COR-L47 (cell line): ENCODE data around the gene CHST6.
A peak's percentile ranks its signal among the peaks of the same experiment; 100 is the strongest.
"Not testable (repeated sequence)": the region's sequence is repeated elsewhere in the genome, so short reads cannot be mapped to it uniquely, and the experiment has no call there.

Experiments
- DNase-seq: peaks from one replicate; lab custom pipeline; 2025; lab: John Stamatoyannopoulos, UW

Gene CHST6

GRCh38 chr16:75475420-75475847 is 19.8 kb downstream of the CHST6 start:
- no peak for DNase-seq

- DNase-seq: no peak
Observed at GRCh38 chr16:75472908-75473877, 22.0 kb downstream of the CHST6 start.

- DNase-seq: peak; percentile 71
Observed at GRCh38 chr16:75471723-75472633, 23.3 kb downstream of the CHST6 start.

- no peak for DNase-seq
Observed at GRCh38 chr16:75466760-75467159, 28.5 kb downstream of the CHST6 start.

- peak; percentile 97 for DNase-seq
Observed at GRCh38 chr16:75464122-75464918, 30.9 kb downstream of the CHST6 start, which contains the start of gene TMEM170A. Gene TMEM170A, minus strand, starts transcription at chr16:75464689. Its CDS starts 89 bp downstream, at chr16:75464600.

- peak; percentile 52 for DNase-seq
Observed at GRCh38 chr16:75463389-75464121, 31.7 kb downstream of the CHST6 start.

- no peak for DNase-seq
Observed at GRCh38 chr16:75462806-75463205, 32.4 kb downstream of the CHST6 start.

GRCh38 chr16:75461575-75461974 is 33.7 kb downstream of the CHST6 start:
- peak; percentile 10 for DNase-seq

GRCh38 chr16:75460446-75460845 is 34.8 kb downstream of the CHST6 start:
- no peak for DNase-seq

GRCh38 chr16:75459691-75460090 is 35.5 kb downstream of the CHST6 start:
- no peak for DNase-seq

- no peak for DNase-seq
Observed at GRCh38 chr16:75458439-75458838, 36.8 kb downstream of the CHST6 start.

GRCh38 chr16:75458029-75458428 is 37.2 kb downstream of the CHST6 start:
- peak; percentile 4 for DNase-seq

GRCh38 chr16:75457485-75458021 is 37.7 kb downstream of the CHST6 start:
- no peak for DNase-seq

- no peak for DNase-seq
Observed at GRCh38 chr16:75456971-75457370, 38.3 kb downstream of the CHST6 start.

- DNase-seq: not testable (repeated sequence)
Observed at GRCh38 chr16:75456486-75456885, 38.8 kb downstream of the CHST6 start.

GRCh38 chr16:75455677-75456076 is 39.6 kb downstream of the CHST6 start:
- no peak for DNase-seq

GRCh38 chr16:75452464-75453190 is 42.6 kb downstream of the CHST6 start:
- DNase-seq: no peak

- DNase-seq: no peak
Observed at GRCh38 chr16:75446416-75446815, 48.8 kb downstream of the CHST6 start.

- DNase-seq: no peak
Observed at GRCh38 chr16:75445298-75445697, 49.9 kb downstream of the CHST6 start.

- no peak for DNase-seq
Observed at GRCh38 chr16:75443298-75443697, 51.9 kb downstream of the CHST6 start.
